ENCODE results near the gene KCNJ14.
"Not testable (repeated sequence)": the region's sequence is repeated elsewhere in the genome, so short reads cannot be mapped to it uniquely, and the experiment has no call there.

KCNJ14 gene

GRCh38 chr19:48483301-48483700 lies 27.9 kb downstream of the KCNJ14 start:
- H3K4me2 ChIP-seq (ENCODE audit: low read depth, low read length, poor library complexity, severe bottlenecking): no peak overlapping the region
- no peaks in the 10 kb centered on the region for H4K20me1 ChIP-seq (ENCODE audit: insufficient read depth, low read length, poor library complexity, severe bottlenecking)
- no peaks in the 10 kb centered on the region for H3K27me3 ChIP-seq (ENCODE audit: insufficient read depth, low read length, poor library complexity, severe bottlenecking)
- no peaks in the 10 kb centered on the region for H3K9me3 ChIP-seq (ENCODE audit: insufficient read depth, low read depth, low read length)
- peaks cover 5% of the 10 kb centered on the region; the same call in 1 of the 2 replicates for H3K36me3 ChIP-seq (ENCODE audit: insufficient read depth, low read length)
- no peaks in the 10 kb centered on the region for H3K9me2 ChIP-seq (replicated peaks; ENCODE audit: low read depth, low read length)
- H3K4me1 ChIP-seq (ENCODE audit: insufficient read depth, low read length, poor library complexity, severe bottlenecking): no peaks in the 10 kb centered on the region
- no peak overlapping the region for H2AFZ ChIP-seq (ENCODE audit: low read length)
- H3F3A ChIP-seq (ENCODE audit: low read depth): no peaks in the 10 kb centered on the region; the same call in 1 of the 2 replicates
- H3K4me3 ChIP-seq (ENCODE audit: low read length, poor library complexity, severe bottlenecking): no peak overlapping the region
- H3K9ac ChIP-seq (ENCODE audit: low read depth, low read length, poor library complexity, severe bottlenecking): no peak overlapping the region
- no peaks in the 10 kb centered on the region for H3K79me2 ChIP-seq (ENCODE audit: insufficient read depth, low read length)
- TF ChIP-seq EZH2phosphoT487 (IDR thresholded peaks at IDR 0.05; ENCODE audit: borderline replicate concordance) (no peak), CTCF (conservative IDR thresholded peaks at IDR 0.05; ENCODE audit: low read length) (no peak)

DNA sequence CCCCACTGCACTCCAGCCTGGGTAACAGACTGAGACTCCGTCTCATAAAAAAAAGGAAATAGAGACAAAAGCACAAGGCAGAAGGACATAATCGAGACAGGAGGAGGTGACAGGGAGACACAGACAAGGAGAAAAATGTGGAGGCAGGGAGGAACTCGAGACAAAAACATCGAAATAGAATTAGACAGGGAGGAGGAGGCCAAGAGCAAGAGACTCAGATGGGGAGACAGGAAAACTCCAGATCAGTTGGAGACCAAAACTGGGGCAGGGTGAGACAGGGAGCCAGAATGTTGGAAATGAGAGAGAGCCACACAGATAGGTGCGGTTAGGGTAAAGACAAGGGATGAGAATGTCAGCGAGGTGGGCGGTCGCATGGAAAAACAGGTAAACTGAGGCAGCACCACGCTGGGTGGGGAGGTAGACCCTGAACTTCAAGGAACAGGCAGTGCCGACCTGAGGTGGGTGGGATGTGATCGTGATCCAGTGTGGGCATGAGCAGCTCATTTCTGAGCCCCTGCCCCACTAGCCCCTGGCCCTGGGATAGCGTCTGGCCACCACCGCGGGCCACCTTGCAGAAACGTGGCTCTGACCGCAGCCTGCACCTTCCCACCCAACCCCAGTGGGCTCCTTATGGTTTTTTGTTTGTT lies 29.0 kb downstream of the KCNJ14 start:
- no peak overlapping the region for H3K9ac ChIP-seq (ENCODE audit: low read depth, low read length, poor library complexity, severe bottlenecking)
- H3K4me1 ChIP-seq (ENCODE audit: insufficient read depth, low read length, poor library complexity, severe bottlenecking): no peaks in the 10 kb centered on the region
- H3K9me2 ChIP-seq (replicated peaks; ENCODE audit: low read depth, low read length): no peaks in the 10 kb centered on the region
- no peaks in the 10 kb centered on the region for H3K79me2 ChIP-seq (ENCODE audit: insufficient read depth, low read length)
- no peaks in the 10 kb centered on the region for H3K9me3 ChIP-seq (ENCODE audit: insufficient read depth, low read depth, low read length)
- H3K36me3 ChIP-seq (ENCODE audit: insufficient read depth, low read length): no peaks in the 10 kb centered on the region
- no peak for TF ChIP-seq EZH2phosphoT487 (IDR thresholded peaks at IDR 0.05; ENCODE audit: borderline replicate concordance)
- TF ChIP-seq CTCF (conservative IDR thresholded peaks at IDR 0.05; ENCODE audit: low read length): no peak
- H3K27me3 ChIP-seq (ENCODE audit: insufficient read depth, low read length, poor library complexity, severe bottlenecking): no peaks in the 10 kb centered on the region
- H3K4me2 ChIP-seq (ENCODE audit: low read depth, low read length, poor library complexity, severe bottlenecking): no peak overlapping the region
- H3K4me3 ChIP-seq (ENCODE audit: low read length, poor library complexity, severe bottlenecking): no peak overlapping the region
- no peaks in the 10 kb centered on the region for H4K20me1 ChIP-seq (ENCODE audit: insufficient read depth, low read length, poor library complexity, severe bottlenecking)
- H2AFZ ChIP-seq (ENCODE audit: low read length): no peak overlapping the region
- H3F3A ChIP-seq (ENCODE audit: low read depth): no peaks in the 10 kb centered on the region; the same call in 1 of the 2 replicates

DNA sequence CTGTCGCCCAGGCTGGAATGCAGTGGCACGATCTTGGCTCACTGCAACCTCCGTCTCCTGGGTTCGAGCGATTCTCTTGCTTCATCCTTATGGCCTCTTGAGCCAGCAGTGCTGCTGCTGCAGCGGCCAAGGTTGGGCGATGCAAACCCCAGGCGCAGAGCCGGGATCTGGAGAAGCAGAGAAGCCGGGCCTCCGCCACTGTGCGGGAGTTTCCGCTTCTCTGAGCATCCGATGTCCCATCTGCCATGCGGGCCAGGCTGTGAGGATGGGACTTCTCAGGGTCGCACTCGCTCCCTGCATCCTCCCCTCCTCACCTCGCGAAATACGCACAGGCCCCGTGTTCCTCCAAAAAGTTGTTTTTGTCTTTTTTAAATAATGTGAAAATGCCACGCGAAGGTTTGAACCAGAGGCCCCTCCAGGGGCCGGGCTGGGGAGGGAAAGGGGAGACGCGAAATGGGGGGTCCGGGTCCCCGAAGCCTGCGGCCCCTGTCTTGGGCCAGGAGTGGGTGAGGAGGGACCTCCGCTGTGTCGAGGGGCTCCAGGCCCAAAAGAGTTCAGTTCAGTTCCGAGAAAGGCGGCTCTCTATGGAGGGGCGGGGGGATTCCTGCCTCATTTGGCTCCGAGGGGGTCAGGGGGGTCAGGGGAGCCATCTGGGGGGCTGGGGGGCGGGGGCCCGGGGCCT lies 29.7 kb downstream of the KCNJ14 start:
- Histone ChIP-seq H3K27me3 (ENCODE audit: insufficient read depth, low read length, poor library complexity, severe bottlenecking) (no peaks in the 10 kb centered on the region), H3F3A (ENCODE audit: low read depth) (no peaks in the 10 kb centered on the region; the same call in 1 of the 2 replicates), H4K20me1 (ENCODE audit: insufficient read depth, low read length, poor library complexity, severe bottlenecking) (no peaks in the 10 kb centered on the region), H3K4me2 (ENCODE audit: low read depth, low read length, poor library complexity, severe bottlenecking) (no peak overlapping the region), H3K4me1 (ENCODE audit: insufficient read depth, low read length, poor library complexity, severe bottlenecking) (no peaks in the 10 kb centered on the region), H2AFZ (ENCODE audit: low read length) (no peak overlapping the region), H3K9me2 (replicated peaks; ENCODE audit: low read depth, low read length) (no peaks in the 10 kb centered on the region), H3K9ac (ENCODE audit: low read depth, low read length, poor library complexity, severe bottlenecking) (no peak overlapping the region), H3K36me3 (ENCODE audit: insufficient read depth, low read length) (no peaks in the 10 kb centered on the region), H3K4me3 (ENCODE audit: low read length, poor library complexity, severe bottlenecking) (no peak overlapping the region), H3K79me2 (ENCODE audit: insufficient read depth, low read length) (no peaks in the 10 kb centered on the region), H3K9me3 (ENCODE audit: insufficient read depth, low read depth, low read length) (no peaks in the 10 kb centered on the region)
- TF ChIP-seq CTCF (conservative IDR thresholded peaks at IDR 0.05; ENCODE audit: low read length): no peak
- no peak for TF ChIP-seq EZH2phosphoT487 (IDR thresholded peaks at IDR 0.05; ENCODE audit: borderline replicate concordance)

- H3K4me1 ChIP-seq (ENCODE audit: insufficient read depth, low read length, poor library complexity, severe bottlenecking); H3K36me3 ChIP-seq (ENCODE audit: insufficient read depth, low read length); H2AFZ ChIP-seq (ENCODE audit: low read length); H3K9ac ChIP-seq (ENCODE audit: low read depth, low read length, poor library complexity, severe bottlenecking); H3K79me2 ChIP-seq (ENCODE audit: insufficient read depth, low read length); H3K4me3 ChIP-seq (ENCODE audit: low read length, poor library complexity, severe bottlenecking); H3F3A ChIP-seq (ENCODE audit: low read depth); H3K4me2 ChIP-seq (ENCODE audit: low read depth, low read length, poor library complexity, severe bottlenecking); H4K20me1 ChIP-seq (ENCODE audit: insufficient read depth, low read length, poor library complexity, severe bottlenecking); H3K9me3 ChIP-seq (ENCODE audit: insufficient read depth, low read depth, low read length); H3K9me2 ChIP-seq (replicated peaks; ENCODE audit: low read depth, low read length); H3K27me3 ChIP-seq (ENCODE audit: insufficient read depth, low read length, poor library complexity, severe bottlenecking): not testable (repeated sequence)
These were observed 31.3 kb downstream of the KCNJ14 start for GRCh38 chr19:48486706-48487105.

All from Loucy (cell line).